ENCODE data around the gene NRP1.

The NRP1 gene

GRCh38 chr10:33174674-33175434, 159.6 kb downstream of the NRP1 start:
- DNase-seq = no peak

GRCh38 chr10:33165911-33166310, 168.6 kb downstream of the NRP1 start:
- DNase-seq = no peak

DNA sequence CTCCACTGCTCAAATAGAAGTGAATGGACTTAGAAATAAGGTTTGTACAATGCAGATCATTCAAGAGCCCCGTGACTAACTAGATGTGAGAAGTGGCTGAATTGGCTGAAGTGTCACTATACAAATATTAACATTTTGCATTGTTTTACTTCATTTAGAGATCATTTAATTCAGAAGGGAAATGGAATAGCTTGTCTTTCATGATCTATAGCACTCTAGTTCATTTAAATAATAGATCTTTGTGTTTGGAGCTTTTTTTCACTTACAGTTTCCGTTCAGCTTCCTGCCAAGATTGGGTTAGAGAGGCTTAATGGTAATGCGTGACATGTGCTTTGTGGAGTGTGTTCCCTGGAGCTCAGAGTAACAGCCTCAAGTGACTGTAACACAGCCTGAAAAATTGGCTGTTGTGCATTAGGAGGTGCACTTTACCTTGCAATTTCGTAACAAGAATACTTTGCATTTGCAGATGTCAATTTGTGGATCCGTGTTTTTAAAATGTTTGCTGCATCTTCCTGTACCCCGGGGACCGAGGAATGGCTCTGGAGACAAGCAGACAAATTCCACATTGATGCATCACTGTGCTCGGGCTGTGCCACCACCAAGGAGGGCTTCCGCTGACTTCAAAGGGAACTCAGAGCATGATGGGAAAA, 170.3 kb downstream of the NRP1 start:
- DNase-seq = no peak

DNA sequence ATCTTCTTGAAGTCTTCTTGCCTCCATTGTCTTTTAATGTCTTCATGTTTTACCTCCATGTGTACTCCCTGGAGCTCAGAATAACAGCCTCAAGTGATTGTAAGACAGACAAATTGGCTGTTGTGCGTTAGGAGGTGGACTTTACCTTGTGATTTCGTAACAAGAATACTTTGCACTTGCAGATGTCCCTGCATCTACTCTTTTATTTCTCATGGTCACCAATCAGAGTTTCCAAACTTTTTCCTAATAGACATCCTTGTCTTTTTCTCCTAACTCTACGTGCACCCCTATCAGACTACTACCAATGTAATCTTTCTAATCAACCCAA, 172.3 kb downstream of the NRP1 start:
- DNase-seq = no peak

- DNase-seq = no peak
These were observed 172.8 kb downstream of the NRP1 start for GRCh38 chr10:33161550-33162247.

DNA sequence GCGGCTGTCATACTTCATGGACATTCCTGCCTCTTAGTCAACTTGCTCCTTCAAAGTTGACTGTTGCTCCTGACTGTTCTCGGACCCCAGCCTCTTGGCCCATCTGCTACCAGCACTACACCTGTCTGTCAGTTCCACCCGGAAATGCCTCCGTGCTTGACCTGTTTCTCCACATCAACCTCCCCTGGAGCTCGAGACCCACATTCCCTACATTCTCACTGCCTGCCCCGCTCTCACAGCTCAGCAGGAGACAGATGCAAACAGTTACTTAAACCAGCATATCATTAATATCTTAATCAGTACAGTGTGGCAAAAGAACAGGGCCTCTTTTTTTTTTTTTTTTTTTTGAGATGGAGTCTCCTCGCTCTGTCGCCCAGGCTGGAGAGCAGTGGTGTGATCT, 174.3 kb downstream of the NRP1 start:
- no peak for DNase-seq

DNA sequence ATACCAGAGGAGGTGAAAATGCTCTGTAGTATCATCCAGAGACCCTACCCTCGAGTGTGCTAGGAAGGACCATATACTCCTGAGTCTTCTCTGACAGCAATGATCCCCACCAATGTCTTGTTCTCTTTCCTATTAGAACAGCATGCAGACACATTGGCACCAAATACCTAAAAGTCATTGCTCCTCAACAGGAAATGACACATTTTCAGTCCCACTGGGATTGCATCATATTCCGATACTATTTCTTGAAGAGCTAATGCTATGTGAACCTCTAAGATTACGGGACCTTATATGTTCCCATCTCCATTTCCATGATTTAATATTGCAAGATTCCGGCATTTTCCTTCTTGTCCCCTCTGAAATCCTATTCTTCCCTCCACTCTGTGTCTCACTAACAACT, 177.4 kb downstream of the NRP1 start:
- DNase-seq = no peak

DNA sequence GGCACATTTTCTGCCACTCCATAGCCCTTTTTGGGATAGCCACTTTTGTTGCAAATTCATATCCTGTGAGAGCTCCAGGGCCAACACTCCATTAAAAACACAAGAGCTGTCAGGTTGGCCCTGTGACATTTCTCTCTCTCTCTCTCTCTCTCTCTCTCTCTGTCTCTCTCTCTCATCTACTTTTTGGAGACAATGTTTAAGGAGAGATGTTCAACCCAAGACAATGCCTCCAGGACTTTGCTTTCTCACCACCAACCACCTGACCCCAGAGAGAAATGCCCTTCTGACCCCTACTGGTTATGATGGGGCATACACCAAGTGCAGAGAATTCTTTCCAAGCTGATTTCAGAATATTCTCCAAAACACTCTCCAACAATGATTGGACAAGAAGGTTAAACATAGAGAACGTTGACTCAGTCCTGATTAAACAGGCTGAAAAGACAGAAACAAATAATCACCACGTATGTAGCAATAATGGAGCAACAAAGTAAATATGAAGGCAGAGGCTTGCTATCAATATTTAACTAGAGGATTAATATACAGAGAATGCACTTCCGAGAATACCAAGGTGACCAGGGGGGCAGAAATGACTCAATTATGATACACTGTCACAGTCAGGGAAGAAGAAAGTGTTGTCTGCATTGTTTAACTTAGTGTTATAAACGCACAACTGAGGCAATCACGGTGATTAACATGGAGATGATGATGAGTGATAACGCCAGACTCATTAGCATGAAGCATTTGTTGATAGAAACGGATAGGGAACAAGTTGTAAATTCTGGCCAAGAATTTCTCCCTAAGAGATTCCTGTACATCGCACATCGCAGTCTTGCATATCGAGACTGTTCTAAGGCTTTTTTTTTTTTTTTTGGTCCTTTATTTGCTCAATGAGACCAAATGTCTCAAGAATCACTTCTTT, 178.5 kb downstream of the NRP1 start:
- no peak for DNase-seq

- no peak for DNase-seq
These were observed 179.9 kb downstream of the NRP1 start for GRCh38 chr10:33154590-33154989.

GRCh38 chr10:33153968-33154327, 180.5 kb downstream of the NRP1 start:
- DNase-seq = no peak

GRCh38 chr10:33153251-33153967, 181.1 kb downstream of the NRP1 start:
- no peak for DNase-seq

DNA sequence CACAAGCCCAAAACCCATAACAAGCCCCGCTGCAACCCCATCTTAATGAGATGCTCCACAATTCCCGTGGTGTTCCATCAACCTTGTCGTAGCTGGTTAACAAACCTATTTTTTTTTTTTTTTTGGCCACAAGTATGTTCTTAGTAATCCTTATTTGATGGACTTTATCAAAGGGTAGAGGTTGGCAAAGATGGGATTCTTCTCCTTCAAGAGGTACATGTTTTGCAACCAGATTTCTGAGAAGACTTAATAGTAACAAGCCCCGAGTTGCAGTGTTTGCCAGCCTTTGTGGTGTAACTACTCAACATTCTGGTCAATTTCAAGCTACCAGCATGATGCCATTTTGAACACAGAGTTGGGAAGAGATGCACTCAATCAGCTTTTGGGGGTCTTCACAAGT, 181.7 kb downstream of the NRP1 start:
- no peak for DNase-seq

GRCh38 chr10:33152146-33152545, 182.3 kb downstream of the NRP1 start:
- DNase-seq = no peak

GRCh38 chr10:33151344-33151864, 183.1 kb downstream of the NRP1 start:
- DNase-seq = no peak

DNA sequence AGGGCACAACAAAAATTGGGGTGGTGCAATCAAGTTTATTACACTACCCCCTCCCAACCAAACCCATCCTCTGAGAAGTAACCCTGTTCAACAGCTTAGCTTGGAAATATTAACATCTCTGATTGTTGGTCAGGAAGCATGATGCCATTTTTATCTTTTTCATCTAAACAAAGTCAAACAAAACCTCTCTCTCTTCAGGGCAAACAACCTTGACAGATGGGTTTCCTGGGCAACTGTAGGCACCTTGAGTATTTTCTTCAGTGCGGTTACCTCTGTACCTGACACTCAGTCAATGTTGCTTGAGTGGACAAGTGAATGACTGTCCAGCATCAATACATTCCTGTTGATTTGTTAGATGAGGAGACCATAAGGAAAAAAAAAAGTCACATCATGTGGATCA, 183.6 kb downstream of the NRP1 start:
- DNase-seq = no peak

DNA sequence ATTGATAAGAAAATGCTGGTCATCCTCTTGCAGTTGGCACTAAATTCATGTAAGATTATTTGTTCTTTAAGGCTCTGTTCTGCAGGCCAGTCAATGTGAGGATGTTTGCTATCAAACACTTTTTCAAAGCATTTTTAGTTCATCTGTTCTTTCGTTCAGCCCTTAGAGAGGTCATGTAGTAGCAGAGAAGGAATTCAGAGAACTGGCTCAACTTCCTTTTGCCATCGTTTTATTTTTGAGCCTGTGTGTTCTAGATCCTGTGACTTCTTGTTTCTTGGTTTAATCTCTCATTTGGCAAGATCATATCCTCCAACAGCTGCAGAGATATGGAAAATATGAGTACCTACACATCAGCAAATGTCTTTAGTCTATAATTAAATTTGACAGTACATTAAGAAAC, 184.3 kb downstream of the NRP1 start:
- DNase-seq = no peak

- no peak for DNase-seq
These were observed 187.5 kb downstream of the NRP1 start for GRCh38 chr10:33147013-33147310.

DNA sequence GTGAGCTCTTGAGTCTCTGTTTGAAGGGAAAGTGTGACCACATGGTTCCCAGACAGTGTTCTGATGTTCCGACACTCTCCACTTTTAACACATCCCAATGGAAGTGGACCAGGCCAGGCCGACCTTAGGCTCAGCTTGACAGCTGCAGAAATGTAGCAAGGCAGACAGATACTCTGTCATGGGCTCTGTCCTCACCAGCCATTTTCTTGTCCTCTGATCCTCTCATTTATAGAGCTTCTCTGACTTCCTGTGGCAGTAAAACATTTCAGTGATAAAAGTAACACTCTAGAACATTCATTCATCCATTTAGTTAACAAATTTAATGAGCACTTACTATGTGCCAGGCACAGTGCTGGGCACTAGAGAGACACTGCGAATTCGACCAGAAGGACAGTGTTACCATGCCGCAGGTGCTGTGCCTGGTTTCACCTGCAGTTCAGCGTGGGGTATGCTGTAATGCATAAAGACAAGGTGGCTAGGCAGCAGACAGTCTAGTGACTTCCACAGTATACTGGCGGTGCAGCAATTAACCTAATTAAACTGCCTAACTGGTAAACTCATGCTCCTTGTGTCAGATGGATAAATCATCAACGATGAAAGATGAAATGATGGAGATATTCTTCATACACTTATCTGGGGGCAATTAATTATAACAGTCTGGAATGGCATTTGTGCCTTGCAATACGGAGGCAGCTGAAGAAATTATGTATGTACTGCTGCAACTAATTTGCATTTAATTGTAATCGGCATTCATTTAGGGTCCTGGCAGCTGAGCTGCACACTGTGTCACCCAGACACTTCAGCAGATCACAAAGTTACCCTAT, 188.1 kb downstream of the NRP1 start:
- DNase-seq = no peak

DNA sequence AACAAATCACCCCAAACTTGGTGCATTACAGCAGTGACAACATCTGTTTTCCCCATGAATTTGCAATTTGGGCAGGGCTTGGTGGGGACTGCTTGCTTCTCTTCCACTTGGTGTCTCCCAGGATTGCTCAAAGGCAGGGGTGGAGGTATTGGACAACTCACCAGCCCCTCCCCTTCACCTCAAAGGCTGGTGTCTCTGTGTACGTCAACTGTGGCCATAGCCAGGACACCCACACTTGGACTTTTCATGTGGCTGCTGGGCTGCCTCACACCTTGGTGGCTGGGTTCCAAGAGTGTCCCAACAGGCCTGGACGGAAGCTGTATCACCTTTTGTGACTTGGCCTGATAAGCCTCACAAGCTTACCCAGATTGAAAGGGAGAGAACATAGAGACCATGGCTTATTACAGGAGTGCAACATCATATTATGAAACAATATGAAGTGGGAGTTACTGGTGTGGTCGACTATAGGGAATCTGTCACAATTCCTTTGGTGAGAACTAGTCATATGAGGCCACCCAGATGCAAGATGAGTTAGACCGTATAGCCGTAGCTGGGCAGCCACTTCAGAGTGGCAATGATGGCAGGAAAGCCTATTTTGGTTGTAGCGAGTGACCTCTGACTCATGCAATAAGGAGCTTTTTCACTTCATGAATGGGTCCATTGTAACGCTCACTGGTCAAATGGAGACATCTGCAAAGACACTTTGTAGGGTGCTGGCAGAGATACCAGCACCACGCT, 188.8 kb downstream of the NRP1 start:
- DNase-seq = no peak

DNA sequence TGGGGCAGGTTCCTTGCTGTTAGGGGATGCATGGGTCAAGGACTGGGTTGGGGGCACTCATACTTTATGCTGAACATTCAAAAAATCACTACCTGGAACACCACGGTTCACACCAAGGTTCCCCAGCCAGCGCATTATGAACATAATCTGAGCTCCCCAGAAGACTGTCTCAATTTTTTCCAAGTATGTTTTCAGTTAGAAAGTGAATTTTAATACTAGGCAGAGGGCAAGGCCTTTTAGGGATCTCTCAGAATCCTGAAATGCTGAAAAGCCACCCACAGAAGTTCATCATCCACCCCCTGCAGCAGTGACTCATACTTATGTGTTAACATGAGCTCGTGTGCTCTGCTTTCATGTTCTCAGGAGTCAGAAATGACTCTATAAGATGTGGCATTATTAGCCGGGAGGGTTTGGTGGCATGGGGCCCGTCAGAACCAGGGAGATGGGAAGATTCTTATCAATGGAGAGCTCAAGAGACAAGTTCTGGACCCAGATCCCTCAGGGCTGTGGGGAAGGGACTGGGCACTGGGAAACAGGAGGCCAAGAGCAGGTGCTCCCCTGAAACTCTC, 191.2 kb downstream of the NRP1 start:
- DNase-seq = no peak

DNA sequence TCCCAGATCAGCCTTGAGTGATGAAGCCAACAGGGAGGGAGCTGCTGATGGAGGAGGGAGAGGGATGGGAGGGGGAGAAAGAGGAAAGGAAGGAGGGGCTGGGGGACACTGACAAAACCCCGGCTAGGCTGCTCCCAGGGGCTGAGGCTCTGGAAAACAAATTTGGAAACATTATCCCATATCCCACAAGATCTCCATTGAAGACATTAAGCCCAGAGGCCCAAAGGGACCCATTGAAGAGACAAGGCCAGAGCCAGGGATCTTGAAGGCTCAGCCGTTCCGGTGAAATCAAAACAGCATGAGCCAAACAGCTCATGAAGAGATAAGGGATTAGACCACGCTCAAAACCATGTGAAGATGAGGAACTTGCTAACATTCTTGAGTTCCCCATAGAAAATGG, 192.2 kb downstream of the NRP1 start:
- DNase-seq = no peak

Data from NCI-H524 (cell line).